MCF 10A (cell line): ENCODE results near the gene STEAP1B. TPM values are rescaled to one million over a fixed set of nuclear protein-coding genes. Genes with fewer than 3 reads are reported as not detected.
A peak's percentile ranks its signal among the peaks of the same experiment; 100 is the strongest.

Source experiments
- BruUV-seq: library from RNA; stranded (reverse); fragments of 400-500 nt; replicated peaks from 2 replicates; lab custom pipeline; 2021; lab: Mats Ljungman, UMichigan
- CTCF ChIA-PET: fragments of 300-600 bp; sonication (Branson Sonifier 250); formaldehyde crosslinking; extraction: SDS; loops from one replicate; lab custom pipeline; 2021; ENCODE audit warnings: antibody characterized with exemption, inconsistent platforms; lab: Yijun Ruan, JAX
- POLR2A ChIA-PET: fragments of 300-600, 350-650 bp; sonication (Branson Sonifier 250); formaldehyde crosslinking; extraction: SDS; loops from one replicate; lab custom pipeline; 2020; ENCODE audit warnings: antibody characterized with exemption, inconsistent platforms; lab: Yijun Ruan, JAX
- DNase-seq: peaks from one replicate; pipeline ENCODE4 v3.0.0-alpha.2; 2018; ENCODE audit not compliant: unreplicated experiment
- H3K27ac Mint-ChIP-seq: one replicate; pipeline ENCODE4 v1.8.0; 2022; ENCODE audit warnings: mild to moderate bottlenecking, low read depth, mixed read lengths; ENCODE audit not compliant: unreplicated experiment
- H3K27me3 Mint-ChIP-seq: one replicate; pipeline ENCODE4 v1.8.0; 2022; ENCODE audit warnings: mixed read lengths; ENCODE audit not compliant: insufficient read depth, unreplicated experiment
- H3K36me3 Mint-ChIP-seq: one replicate; pipeline ENCODE4 v1.8.0; 2022; ENCODE audit warnings: mild to moderate bottlenecking, moderate library complexity, mixed read lengths; ENCODE audit not compliant: insufficient read depth, unreplicated experiment
- H3K4me1 Mint-ChIP-seq: one replicate; pipeline ENCODE4 v1.8.0; 2022; ENCODE audit warnings: mixed read lengths; ENCODE audit not compliant: insufficient read depth, unreplicated experiment
- H3K4me3 Mint-ChIP-seq: one replicate; pipeline ENCODE4 v1.8.0; 2022; ENCODE audit warnings: mild to moderate bottlenecking, moderate library complexity, mixed read lengths; ENCODE audit not compliant: unreplicated experiment
- H3K9me3 Mint-ChIP-seq: one replicate; pipeline ENCODE4 v1.8.0; 2022; ENCODE audit warnings: mixed read lengths; ENCODE audit not compliant: unreplicated experiment
- intact Hi-C: fragments of 100-400 bp; cut with micrococcal nuclease; formaldehyde crosslinking; loops from 2 replicates; pipeline ENCODE4 v1.14.1; 2022
- total RNA-seq: library from RNA; stranded (reverse); gene quantifications from 2 replicates; pipeline ENCODE4 v1.2.3, GENCODE V29; 2022
- TF ChIP-seq, protein P1 (sequence below): fragments of 200-600 bp; IDR thresholded peaks from one replicate; pipeline ENCODE4 v1.8.0; 2022; ENCODE audit warnings: antibody characterized with exemption, mild to moderate bottlenecking; ENCODE audit not compliant: unreplicated experiment

The STEAP1B gene
- total RNA-seq, 1 experiment from 2014 or later = not detected

DNA sequence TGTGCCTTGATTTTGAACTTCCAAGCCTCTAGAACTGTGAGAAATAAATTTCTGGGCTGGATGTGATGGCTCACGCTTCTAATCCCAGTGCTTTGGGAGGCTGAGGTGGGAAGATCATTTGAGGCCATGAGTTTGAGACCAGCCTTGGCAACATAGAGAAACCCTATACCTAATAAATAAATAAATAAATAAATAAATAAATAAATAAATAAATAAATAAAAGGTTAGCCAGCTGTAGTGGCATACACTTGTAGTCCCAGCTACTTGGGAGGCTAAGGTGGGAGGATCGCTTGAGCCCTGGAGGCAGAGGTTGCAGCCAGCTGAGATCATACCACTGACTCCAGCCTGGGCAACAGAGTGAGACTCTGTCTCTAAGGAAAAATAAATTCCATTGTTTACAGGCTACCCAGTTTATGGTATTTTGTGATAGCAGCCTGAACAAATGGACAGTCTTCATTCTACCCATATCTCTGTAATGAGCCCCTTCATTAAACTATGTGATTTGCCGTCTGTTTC lies 67.7 kb downstream of the STEAP1B start:
- POLR2A ChIA-PET = interaction anchor here (0.8 to 1.2 kb wide), 2 partner anchors 8 to 81 kb away, joined by 3 read pairs; no protein-coding TSS in a partner anchor
- no peak for DNase-seq
- peak overlapping the region; percentile 78 for H3K27ac Mint-ChIP-seq
- no peak overlapping the region for H3K4me3 Mint-ChIP-seq
- TF ChIP-seq, protein P1, sequence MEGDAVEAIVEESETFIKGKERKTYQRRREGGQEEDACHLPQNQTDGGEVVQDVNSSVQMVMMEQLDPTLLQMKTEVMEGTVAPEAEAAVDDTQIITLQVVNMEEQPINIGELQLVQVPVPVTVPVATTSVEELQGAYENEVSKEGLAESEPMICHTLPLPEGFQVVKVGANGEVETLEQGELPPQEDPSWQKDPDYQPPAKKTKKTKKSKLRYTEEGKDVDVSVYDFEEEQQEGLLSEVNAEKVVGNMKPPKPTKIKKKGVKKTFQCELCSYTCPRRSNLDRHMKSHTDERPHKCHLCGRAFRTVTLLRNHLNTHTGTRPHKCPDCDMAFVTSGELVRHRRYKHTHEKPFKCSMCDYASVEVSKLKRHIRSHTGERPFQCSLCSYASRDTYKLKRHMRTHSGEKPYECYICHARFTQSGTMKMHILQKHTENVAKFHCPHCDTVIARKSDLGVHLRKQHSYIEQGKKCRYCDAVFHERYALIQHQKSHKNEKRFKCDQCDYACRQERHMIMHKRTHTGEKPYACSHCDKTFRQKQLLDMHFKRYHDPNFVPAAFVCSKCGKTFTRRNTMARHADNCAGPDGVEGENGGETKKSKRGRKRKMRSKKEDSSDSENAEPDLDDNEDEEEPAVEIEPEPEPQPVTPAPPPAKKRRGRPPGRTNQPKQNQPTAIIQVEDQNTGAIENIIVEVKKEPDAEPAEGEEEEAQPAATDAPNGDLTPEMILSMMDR = no peak
- peaks cover 24% of the 10 kb centered on the region for H3K4me1 Mint-ChIP-seq
- CTCF ChIA-PET = interaction anchor here (0.7 kb wide), 1 partner anchor 60 kb away, joined by 4 read pairs; no protein-coding TSS in a partner anchor
- BruUV-seq = no TSS peak
- H3K9me3 Mint-ChIP-seq = no peaks in the 10 kb centered on the region
- H3K27me3 Mint-ChIP-seq = no peaks in the 10 kb centered on the region
- intact Hi-C loops = no loop called here
- no peaks in the 10 kb centered on the region for H3K36me3 Mint-ChIP-seq

DNA sequence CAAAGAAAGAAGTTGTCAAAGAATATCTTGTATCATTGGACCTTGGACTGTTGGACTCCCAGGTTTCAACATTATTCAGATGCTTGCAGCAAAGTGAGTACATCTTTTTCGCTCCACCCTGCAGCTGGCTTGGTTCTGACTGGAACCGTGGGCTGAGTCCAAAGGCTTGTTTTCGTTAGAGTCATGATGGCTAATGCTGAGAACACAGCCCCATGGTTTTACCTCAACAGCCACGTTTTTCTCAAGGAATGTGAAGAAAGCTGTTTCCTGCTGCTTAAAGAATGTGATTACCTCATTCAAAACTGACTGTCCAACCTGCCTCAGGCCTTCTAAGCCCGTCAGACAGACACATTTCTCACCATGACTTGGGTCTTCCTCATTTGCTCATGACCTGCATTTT lies 69.5 kb downstream of the STEAP1B start:
- intact Hi-C loops = loop anchor here (2.0 kb wide), 1 partner anchor 30 kb away; no protein-coding TSS in a partner anchor
- peak overlapping the region; percentile 49 for H3K27ac Mint-ChIP-seq
- CTCF ChIA-PET = interaction anchor here (0.7 to 1.8 kb wide), 3 partner anchors 116 to 320 kb away, joined by 3 to 6 read pairs (median 3); no protein-coding TSS in a partner anchor
- no peaks in the 10 kb centered on the region for H3K27me3 Mint-ChIP-seq
- no TSS peak for BruUV-seq
- H3K36me3 Mint-ChIP-seq = no peaks in the 10 kb centered on the region
- TF ChIP-seq, protein P1 = no peak
- no peaks in the 10 kb centered on the region for H3K9me3 Mint-ChIP-seq
- peak; percentile 58 for DNase-seq
- H3K4me3 Mint-ChIP-seq = no peak overlapping the region
- POLR2A ChIA-PET = interaction anchor here (1.6 to 1.9 kb wide), 2 partner anchors 68 to 74 kb away, joined by 6 to 14 read pairs; partner anchors contain the start of gene RAPGEF5
- H3K4me1 Mint-ChIP-seq = peaks cover 24% of the 10 kb centered on the region

GRCh38 chr7:22429386-22429785 lies 70.6 kb downstream of the STEAP1B start:
- TF ChIP-seq, protein P1 = no peak
- no peak overlapping the region for H3K27ac Mint-ChIP-seq
- no peaks in the 10 kb centered on the region for H3K9me3 Mint-ChIP-seq
- ChIA-PET POLR2A (interaction anchor here (0.6 kb wide), 1 partner anchor 39 kb away, joined by 4 read pairs; no protein-coding TSS in a partner anchor), CTCF (interaction anchor here (0.6 kb wide), 1 partner anchor 23 kb away, joined by 3 read pairs; no protein-coding TSS in a partner anchor)
- peaks cover 24% of the 10 kb centered on the region for H3K4me1 Mint-ChIP-seq
- no peaks in the 10 kb centered on the region for H3K36me3 Mint-ChIP-seq
- peak; percentile 36 for DNase-seq
- intact Hi-C loops = no loop called here
- BruUV-seq = no TSS peak
- no peaks in the 10 kb centered on the region for H3K27me3 Mint-ChIP-seq
- no peak overlapping the region for H3K4me3 Mint-ChIP-seq

DNA sequence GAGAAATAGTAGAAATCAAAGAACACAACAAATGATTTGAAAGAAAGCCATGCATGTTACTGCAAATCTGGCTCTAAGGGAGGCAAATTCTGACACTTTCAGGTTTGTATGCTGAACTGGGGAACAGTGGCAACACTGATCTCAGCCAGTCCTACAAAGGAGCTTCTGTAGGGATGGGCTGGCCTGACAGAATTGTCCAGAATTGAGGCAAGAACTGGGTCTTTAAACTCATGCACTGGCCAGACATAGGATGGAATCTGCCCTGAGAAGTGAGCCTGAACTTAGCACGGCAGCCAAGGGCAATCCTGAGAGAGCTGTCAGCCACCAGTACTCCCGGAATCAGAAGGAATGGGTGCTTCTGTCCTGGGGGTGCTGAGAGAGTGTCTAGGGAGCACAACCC lies 72.1 kb downstream of the STEAP1B start:
- no peak for DNase-seq
- no peaks in the 10 kb centered on the region for H3K36me3 Mint-ChIP-seq
- BruUV-seq = no TSS peak
- no peak overlapping the region for H3K27ac Mint-ChIP-seq
- H3K9me3 Mint-ChIP-seq = no peaks in the 10 kb centered on the region
- CTCF ChIA-PET = no interaction called here
- POLR2A ChIA-PET = interaction anchor here (0.7 to 1.0 kb wide), 2 partner anchors 68 to 786 kb away, joined by 3 read pairs; no protein-coding TSS in a partner anchor
- H3K4me3 Mint-ChIP-seq = no peak overlapping the region
- no peaks in the 10 kb centered on the region for H3K27me3 Mint-ChIP-seq
- H3K4me1 Mint-ChIP-seq = peaks cover 16% of the 10 kb centered on the region
- intact Hi-C loops = no loop called here
- TF ChIP-seq, protein P1 = no peak
